ENCODE results near the gene PRPF4.
"Not testable (repeated sequence)": the region's sequence is repeated elsewhere in the genome, so short reads cannot be mapped to it uniquely, and the experiment has no call there.

The PRPF4 gene

GRCh38 chr9:113290052-113290607, 14.7 kb downstream of the PRPF4 start:
- TF ChIP-seq POLR2A (IDR thresholded peaks at IDR 0.05; ENCODE audit: extremely low read depth, insufficient read length) (no peak), MAX (IDR thresholded peaks at IDR 0.05; ENCODE audit: low read depth, low read length) (no peak), MYC (IDR thresholded peaks at IDR 0.05; ENCODE audit: low read depth, low read length) (no peak), CTCF (IDR thresholded peaks at IDR 0.05; ENCODE audit: low read depth, low read length) (no peak)
- no peak for DNase-seq (ENCODE audit: low read depth)
- H3K4me3 ChIP-seq (ENCODE audit: low read depth, low read length) = no peak overlapping the region

- no peak overlapping the region for H3K4me3 ChIP-seq (ENCODE audit: low read depth, low read length)
- TF ChIP-seq MAX (IDR thresholded peaks at IDR 0.05; ENCODE audit: low read depth, low read length) (no peak), MYC (IDR thresholded peaks at IDR 0.05; ENCODE audit: low read depth, low read length) (no peak)
- no peak for DNase-seq (ENCODE audit: low read depth)
Observed at GRCh38 chr9:113293285-113293878, 17.9 kb downstream of the PRPF4 start.

GRCh38 chr9:113296247-113296646, 20.8 kb downstream of the PRPF4 start:
- DNase-seq (ENCODE audit: low read depth); H3K4me3 ChIP-seq (ENCODE audit: low read depth, low read length): not testable (repeated sequence)

- DNase-seq (ENCODE audit: low read depth) = no peak
- no peak overlapping the region for H3K4me3 ChIP-seq (ENCODE audit: low read depth, low read length)
- no peak for TF ChIP-seq MYC (IDR thresholded peaks at IDR 0.05; ENCODE audit: low read depth, low read length)
- no peak for TF ChIP-seq CTCF (IDR thresholded peaks at IDR 0.05; ENCODE audit: low read depth, low read length)
- no peak for TF ChIP-seq MAX (IDR thresholded peaks at IDR 0.05; ENCODE audit: low read depth, low read length)
- TF ChIP-seq POLR2A (IDR thresholded peaks at IDR 0.05; ENCODE audit: extremely low read depth, insufficient read length) = no peak
Observed at GRCh38 chr9:113296796-113297558, 21.5 kb downstream of the PRPF4 start.

GRCh38 chr9:113298311-113298710, 22.9 kb downstream of the PRPF4 start:
- H3K4me3 ChIP-seq (ENCODE audit: low read depth, low read length) = no peak overlapping the region
- DNase-seq (ENCODE audit: low read depth) = no peak
- TF ChIP-seq POLR2A (IDR thresholded peaks at IDR 0.05; ENCODE audit: extremely low read depth, insufficient read length) (no peak), CTCF (IDR thresholded peaks at IDR 0.05; ENCODE audit: low read depth, low read length) (no peak), MYC (IDR thresholded peaks at IDR 0.05; ENCODE audit: low read depth, low read length) (no peak), MAX (IDR thresholded peaks at IDR 0.05; ENCODE audit: low read depth, low read length) (no peak)

- no peak overlapping the region for H3K4me3 ChIP-seq (ENCODE audit: low read depth, low read length)
- DNase-seq (ENCODE audit: low read depth) = no peak
- TF ChIP-seq MAX (IDR thresholded peaks at IDR 0.05; ENCODE audit: low read depth, low read length) (no peak), MYC (IDR thresholded peaks at IDR 0.05; ENCODE audit: low read depth, low read length) (no peak), CTCF (IDR thresholded peaks at IDR 0.05; ENCODE audit: low read depth, low read length) (no peak), POLR2A (IDR thresholded peaks at IDR 0.05; ENCODE audit: extremely low read depth, insufficient read length) (no peak)
Observed at GRCh38 chr9:113298924-113299770, 23.7 kb downstream of the PRPF4 start.

Data from NB4 (cell line).